Measurements from ENCODE around the gene WAPL. TPM values are rescaled to one million over a fixed set of nuclear protein-coding genes. Genes with fewer than 3 reads are reported as not detected.

Gene WAPL
- total and polyA plus RNA-seq, 9 of the 15 experiments (the other 6 are each of a cell fraction or from before 2014, with no cell fraction given) = 14.3 to 36.4 (median 25.3) TPM

- TF ChIP-seq THAP12 (CRISPR knock-in tag; IDR thresholded peaks at IDR 0.05) = peak; percentile 80
- no peak for TF ChIP-seq ZNF583 (CRISPR knock-in tag; IDR thresholded peaks at IDR 0.05)
- no peak for TF ChIP-seq PBX2 (CRISPR knock-in tag; IDR thresholded peaks at IDR 0.05; ENCODE audit: low read depth)
- TF ChIP-seq PBX2 (tag; conservative IDR thresholded peaks at IDR 0.05; ENCODE audit: low read depth) = 0 out of 2 replicates have a peak, but pooled peaks have one; percentile 38
- no peak for TF ChIP-seq RERE (CRISPR knock-in tag; IDR thresholded peaks at IDR 0.05; ENCODE audit: borderline replicate concordance)
- TF ChIP-seq POLR2G (IDR thresholded peaks at IDR 0.05; ENCODE audit: low read depth, low read length) = peak; percentile 89
- peak; percentile 30 for TF ChIP-seq CCNT2 (IDR thresholded peaks at IDR 0.05; ENCODE audit: borderline replicate concordance, extremely low read depth, insufficient read length, low read depth, low read length)
- no peak for TF ChIP-seq CBFB (CRISPR knock-in tag; IDR thresholded peaks at IDR 0.05)
- TF ChIP-seq U2AF2 (optimal IDR thresholded peaks at IDR 0.05; ENCODE audit: low read depth, low read length) = no peak
- no peak for TF ChIP-seq GATAD2B (IDR thresholded peaks at IDR 0.05; ENCODE audit: borderline replicate concordance)
- TF ChIP-seq RBM25 (IDR thresholded peaks at IDR 0.05; ENCODE audit: low read depth, low read length, severe bottlenecking) = peak; percentile 100
- TF ChIP-seq, protein P1, sequence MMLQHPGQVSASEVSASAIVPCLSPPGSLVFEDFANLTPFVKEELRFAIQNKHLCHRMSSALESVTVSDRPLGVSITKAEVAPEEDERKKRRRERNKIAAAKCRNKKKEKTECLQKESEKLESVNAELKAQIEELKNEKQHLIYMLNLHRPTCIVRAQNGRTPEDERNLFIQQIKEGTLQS (IDR thresholded peaks at IDR 0.05) = no peak
- TF ChIP-seq, protein P1 (CRISPR knock-in tag; conservative IDR thresholded peaks at IDR 0.05) = no peak
- no peak for TF ChIP-seq PCBP2 (IDR thresholded peaks at IDR 0.05; ENCODE audit: low read depth, low read length, poor library complexity, severe bottlenecking)
Observed at GRCh38 chr10:86521678-86522509, at the start of gene WAPL (continued).

Data from K562 (cell line).